GM19455 (cell line): ENCODE results near the gene UNC13D.
"Not testable (repeated sequence)": the region's sequence is repeated elsewhere in the genome, so short reads cannot be mapped to it uniquely, and the experiment has no call there.

Experiments
- ATAC-seq: cut with Tn5 transposase; IDR thresholded peaks from one replicate; pipeline ENCODE4 v1.9.1; 2021; ENCODE audit not compliant: unreplicated experiment

UNC13D gene

GRCh38 chr17:75807861-75808260 lies 36.3 kb downstream of the UNC13D start:
- ATAC-seq = no peak

DNA sequence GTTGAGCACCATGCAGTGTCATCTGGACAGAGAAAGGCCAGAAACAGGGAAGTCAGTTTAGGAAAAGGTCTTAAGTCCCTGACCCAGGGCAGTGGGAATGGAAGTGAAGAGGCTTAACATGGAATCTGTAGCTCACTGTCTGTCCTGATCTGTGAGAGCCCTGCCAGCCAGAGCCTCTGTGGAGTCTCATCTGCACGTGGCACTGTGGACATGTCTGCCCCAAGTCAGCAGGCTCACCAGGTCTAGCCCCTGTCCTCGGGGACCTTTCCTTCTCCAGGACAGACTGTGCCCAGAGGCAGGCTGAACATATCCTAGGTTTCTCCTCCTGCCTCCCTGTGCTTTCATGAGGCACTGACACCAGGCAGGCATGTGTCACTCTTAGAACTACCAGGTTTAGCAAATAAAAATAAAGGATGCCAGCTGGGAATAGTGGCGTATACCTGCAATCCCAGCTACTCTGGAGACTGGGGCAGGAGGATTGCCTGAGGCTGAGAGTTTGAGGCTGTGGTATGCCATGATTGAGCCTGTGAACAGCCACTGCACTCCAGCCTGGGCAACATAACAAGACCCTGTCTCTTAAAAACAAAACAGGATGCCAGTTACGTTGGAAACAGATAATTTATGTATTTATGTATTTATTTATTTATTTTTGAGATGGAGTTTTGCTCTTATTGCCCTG lies 37.2 kb downstream of the UNC13D start:
- ATAC-seq = no peak

DNA sequence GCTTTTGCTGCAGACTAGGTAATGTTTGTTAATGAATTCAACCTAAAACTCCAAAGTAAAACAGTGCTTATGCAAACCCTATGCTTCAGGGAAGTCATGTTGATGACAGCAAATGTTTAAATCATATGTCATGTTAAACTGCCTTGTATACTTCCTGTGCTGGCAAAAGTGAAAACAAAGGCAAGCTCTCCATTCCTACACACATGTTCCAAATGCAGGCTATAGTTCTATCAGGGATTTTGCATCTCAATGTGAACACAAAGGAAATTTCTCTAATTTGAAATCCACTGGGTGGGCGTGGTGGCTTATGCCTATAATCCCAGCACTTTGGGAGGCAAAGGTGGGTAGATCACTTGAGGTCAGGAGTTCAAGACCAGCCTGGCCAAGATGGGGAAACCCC lies 40.3 kb downstream of the UNC13D start:
- no peak for ATAC-seq

GRCh38 chr17:75799402-75799801 lies 44.8 kb downstream of the UNC13D start:
- ATAC-seq = no peak

DNA sequence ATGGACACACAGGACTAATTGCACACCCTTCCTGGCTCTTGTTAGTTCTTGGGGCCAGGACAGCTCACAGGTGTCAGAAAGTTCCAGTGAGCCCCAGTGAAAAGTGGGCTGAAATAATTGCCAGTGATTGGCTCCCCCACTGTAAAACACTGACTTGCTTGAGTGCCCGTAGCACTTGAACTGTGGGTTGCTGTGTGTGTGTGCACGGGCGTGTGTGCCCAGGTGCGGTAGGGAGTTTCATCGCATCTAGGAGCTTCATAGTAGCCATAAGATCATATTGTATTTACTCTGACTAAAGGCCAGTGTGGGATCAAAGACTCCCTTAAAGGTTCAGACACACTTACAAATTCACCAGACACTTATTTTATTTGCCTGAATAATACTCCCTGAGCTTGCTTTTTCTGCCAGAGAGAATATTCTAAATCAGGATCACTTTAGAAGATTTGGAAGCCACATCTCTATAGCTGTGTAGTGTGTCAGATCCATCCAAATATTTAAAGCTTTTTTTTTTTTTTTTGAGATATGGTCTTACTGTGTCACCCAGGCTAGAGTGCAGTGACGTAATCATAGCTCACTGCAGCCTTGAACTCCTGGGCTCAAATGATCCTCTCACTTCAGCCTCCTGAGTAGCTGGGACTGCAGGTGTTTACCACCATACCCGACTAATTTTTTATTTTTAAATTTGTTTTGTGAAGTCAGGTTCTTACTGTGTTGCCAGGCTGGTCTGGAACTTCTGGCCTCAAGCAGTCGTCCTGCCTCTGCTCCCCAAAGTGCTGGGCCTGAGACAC lies 48.2 kb downstream of the UNC13D start:
- ATAC-seq = no peak

DNA sequence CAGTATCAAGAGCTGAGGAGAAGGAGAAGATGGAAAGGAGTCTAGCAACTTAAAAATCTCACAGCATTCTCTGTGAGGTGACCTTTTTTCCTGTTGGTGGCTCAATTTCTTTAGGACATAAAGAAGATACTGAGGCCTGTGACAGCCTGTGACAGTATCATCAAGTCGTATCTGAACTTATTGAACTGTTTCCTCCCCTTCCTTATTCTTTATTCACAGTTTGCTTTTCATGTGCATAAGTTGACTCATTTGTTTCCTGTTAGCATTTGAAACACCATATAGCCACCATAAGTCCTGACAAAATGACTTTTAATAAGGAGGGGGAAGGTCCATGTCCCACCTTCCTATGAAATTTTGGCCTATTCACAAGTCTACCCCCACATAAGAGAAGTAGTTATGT lies 50.7 kb downstream of the UNC13D start:
- no peak for ATAC-seq

DNA sequence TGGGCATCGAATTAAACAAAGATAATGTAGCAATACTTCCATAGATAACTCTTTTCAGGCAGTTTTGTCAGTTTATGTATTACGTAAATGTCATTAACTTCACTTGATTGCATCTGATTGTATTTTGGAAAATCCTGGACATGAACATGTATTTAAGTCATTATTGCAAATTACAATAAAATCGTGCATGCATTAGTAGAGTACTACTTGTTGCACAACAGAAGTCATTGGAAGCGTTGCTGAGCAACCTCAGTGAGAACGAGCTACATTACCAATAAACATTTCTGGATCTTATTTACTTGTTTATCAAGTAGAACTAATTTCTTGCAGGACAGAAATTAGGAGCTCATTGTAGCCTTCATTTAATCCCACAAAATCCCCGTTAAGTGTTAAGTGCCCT lies 53.0 kb downstream of the UNC13D start:
- no peak for ATAC-seq

GRCh38 chr17:75785016-75785890 lies 59.0 kb downstream of the UNC13D start:
- ATAC-seq = peak; percentile 51

DNA sequence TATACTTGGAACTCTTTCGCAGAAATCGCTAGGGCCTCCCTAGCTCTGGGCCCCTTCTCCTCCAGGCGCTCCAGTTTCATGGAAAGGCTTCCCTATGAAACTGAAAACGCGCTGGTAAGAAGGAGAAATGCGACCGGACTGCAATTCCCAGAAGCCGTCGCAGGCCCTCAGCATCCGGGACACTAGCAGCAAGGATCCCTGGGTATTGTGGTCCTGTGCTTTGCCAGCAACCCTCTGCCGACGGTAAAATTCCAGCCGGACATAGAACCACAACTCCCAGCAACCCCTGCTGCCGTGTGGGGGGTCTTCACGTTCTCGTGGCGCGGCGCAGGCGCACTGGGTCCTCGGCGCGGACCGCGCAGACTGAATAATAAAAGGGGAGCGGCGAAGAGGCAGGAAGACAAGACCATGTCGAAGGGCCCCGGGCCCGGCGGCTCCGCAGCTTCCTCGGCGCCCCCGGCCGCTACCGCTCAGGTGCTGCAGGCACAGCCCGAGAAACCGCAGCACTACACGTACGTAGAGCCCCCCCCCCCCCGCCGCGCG lies 59.7 kb downstream of the UNC13D start, which contains the start of gene UNK:
UNK (plus strand) TSS at position 334 of the 543 bp plus-strand sequence; CDS start at position 409, 75 bp downstream.
- peak; percentile 59 for ATAC-seq

GRCh38 chr17:75783803-75784472 lies 60.3 kb downstream of the UNC13D start:
- peak; percentile 3 for ATAC-seq

- ATAC-seq = no peak
Measured at GRCh38 chr17:75783069-75783783, 61.0 kb downstream of the UNC13D start.

DNA sequence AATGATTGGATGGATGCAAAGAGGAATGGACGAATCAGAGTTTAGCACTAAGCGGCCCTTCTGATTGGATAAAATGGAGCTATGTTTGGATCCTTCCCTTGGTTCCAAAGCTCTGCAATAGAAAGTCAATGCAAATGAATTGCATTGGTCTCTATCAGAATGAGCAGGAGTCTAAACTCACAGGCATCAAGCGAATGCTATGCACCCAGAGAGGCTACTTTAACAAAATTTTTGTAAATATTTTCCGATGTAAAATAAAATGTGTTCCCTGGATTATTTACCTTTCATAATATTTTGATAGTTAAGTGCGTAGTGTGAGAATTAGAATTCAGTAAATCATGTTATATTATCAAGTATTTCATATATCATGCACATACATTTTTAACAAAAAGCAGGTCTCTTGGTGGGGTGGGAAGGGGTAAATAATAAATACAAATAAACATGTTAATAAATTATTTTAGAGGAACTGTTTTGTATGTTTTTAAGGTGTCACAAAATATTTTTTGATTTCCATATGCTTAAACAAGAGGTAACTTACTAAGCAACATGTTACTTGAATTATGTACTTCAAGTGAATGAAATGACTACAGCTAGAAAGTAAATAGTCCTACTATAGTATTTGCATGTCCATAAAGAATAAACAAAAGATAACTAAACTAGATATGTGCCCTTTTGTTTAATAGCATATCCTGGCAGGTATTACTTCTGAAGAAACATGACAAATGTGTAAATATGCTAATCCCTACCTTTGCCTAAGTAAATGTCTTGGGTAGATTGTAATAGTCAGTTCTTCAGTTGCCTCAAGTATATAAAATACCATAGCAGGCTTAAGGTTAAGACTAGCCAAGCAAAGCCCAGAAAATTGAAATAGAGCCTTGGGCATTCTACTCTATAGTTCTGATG lies 64.0 kb downstream of the UNC13D start:
- no peak for ATAC-seq

DNA sequence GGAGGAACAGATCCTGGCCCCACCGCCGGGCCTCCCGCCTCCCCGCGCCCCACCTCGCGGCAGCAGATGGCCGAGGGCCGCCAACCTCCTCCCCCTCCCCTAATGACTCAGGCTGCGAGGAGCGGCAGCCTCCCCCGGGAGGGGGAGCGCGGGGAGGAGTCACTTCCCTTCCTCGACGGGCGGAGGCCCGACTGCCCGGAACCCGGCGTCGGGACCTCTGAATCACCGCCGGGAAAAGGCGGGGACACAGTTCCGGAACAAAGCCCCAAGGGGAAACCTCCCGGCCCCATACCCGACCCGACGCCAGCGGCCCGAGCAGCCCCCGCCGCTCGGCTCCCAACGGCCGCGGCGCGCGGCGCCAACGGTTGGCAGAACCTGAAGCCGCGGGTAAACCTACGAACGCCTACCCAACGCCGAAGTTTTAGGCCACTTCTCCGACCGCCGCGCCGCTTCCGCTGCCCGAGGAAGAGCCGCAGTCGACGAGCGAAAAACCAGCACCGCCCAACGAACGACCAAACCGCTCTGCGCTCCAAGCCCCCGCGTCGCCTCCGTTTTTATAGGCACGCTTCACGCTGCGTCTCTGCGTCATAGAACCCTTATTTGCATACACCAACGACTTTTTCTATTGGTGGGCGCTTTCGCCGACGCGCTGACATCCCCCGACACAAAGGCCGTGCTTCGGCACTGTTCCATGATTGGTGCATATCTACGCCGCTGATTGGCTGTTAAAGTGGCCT lies 64.8 kb downstream of the UNC13D start:
- ATAC-seq = peak; percentile 61

DNA sequence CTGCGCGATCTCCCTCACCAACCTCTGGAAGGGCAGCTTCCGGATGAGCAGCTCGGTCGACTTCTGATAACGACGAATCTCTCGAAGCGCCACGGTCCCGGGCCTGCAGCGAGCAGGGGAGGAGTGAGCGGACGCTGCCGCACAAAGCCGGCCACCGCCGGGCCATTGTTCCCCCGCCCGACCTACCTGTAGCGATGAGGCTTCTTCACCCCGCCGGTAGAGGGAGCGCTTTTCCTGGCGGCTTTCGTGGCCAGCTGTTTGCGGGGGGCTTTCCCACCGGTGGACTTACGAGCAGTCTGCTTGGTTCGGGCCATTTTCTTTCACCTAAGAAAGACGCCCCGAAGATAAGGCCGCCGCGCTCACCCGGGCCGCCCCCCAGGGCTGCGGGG lies 65.3 kb downstream of the UNC13D start:
- peak; percentile 8 for ATAC-seq

DNA sequence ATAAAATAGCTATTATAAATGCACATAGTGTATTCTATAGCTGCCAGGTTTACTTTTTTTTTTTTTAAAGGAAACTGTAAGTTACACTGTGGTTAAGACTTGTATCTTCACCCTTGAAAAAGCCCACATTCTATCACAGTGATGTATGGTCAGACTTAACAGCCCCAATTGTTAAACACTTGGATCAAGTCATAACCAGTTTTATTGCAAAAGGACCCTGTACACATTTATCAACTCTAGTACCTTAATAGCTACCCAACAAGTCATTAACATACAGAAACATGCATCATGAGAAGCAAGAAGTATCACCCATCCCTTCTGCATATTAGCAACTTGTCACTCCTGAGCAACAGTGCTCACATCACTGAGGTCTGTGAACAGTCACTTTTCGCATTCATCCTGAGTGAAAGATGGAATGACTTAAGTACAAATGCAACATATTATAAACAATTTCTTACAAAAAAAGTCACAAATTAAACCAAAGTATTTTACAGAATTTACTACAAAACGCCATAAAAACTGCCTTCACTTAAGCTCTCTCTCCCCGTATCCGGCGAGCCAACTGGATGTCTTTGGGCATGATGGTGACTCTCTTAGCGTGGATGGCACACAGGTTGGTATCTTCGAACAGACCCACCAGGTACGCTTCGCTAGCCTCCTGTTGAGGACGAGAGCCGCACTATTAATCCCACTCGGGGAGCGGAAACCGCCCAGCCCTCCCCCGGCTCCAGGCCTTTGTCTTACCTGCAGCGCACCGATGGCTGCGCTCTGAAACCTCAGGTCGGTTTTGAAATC lies 65.9 kb downstream of the UNC13D start:
- not testable (repeated sequence) for ATAC-seq

- ATAC-seq = no peak
Measured at GRCh38 chr17:75777296-75777922, 66.8 kb downstream of the UNC13D start.
